GM20000 (cell line): ENCODE data around the gene LRFN3.
"Not testable (repeated sequence)": the region's sequence is repeated elsewhere in the genome, so short reads cannot be mapped to it uniquely, and the experiment has no call there.

Source experiments
- DNase-seq: peaks from one replicate; pipeline ENCODE4 v3.0.0; 2012; ENCODE audit warnings: low spot score
- TF ChIP-seq, protein P1 (sequence below): IDR thresholded peaks from 2 replicates; pipeline ENCODE4 v1.5.1; 2012; ENCODE audit warnings: mild to moderate bottlenecking, control low read depth; ENCODE audit errors: extremely low read depth, missing control alignments

Gene LRFN3

GRCh38 chr19:35955881-35956634 lies 19.9 kb downstream of the LRFN3 start:
- TF ChIP-seq, protein P1, sequence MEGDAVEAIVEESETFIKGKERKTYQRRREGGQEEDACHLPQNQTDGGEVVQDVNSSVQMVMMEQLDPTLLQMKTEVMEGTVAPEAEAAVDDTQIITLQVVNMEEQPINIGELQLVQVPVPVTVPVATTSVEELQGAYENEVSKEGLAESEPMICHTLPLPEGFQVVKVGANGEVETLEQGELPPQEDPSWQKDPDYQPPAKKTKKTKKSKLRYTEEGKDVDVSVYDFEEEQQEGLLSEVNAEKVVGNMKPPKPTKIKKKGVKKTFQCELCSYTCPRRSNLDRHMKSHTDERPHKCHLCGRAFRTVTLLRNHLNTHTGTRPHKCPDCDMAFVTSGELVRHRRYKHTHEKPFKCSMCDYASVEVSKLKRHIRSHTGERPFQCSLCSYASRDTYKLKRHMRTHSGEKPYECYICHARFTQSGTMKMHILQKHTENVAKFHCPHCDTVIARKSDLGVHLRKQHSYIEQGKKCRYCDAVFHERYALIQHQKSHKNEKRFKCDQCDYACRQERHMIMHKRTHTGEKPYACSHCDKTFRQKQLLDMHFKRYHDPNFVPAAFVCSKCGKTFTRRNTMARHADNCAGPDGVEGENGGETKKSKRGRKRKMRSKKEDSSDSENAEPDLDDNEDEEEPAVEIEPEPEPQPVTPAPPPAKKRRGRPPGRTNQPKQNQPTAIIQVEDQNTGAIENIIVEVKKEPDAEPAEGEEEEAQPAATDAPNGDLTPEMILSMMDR: no peak
- DNase-seq: no peak

GRCh38 chr19:35957411-35957810 lies 21.2 kb downstream of the LRFN3 start:
- not testable (repeated sequence) for DNase-seq

- TF ChIP-seq, protein P1: no peak
Observed at GRCh38 chr19:35958660-35959039, 22.5 kb downstream of the LRFN3 start.

GRCh38 chr19:35959040-35959967 lies 23.1 kb downstream of the LRFN3 start:
- TF ChIP-seq, protein P1: peak; percentile 38
- DNase-seq: peak; percentile 69

More at GRCh38 chr19:35958660-35959039, 22.5 kb downstream of the LRFN3 start:
- DNase-seq: no peak

GRCh38 chr19:35959968-35960320 lies 23.8 kb downstream of the LRFN3 start:
- DNase-seq: no peak
- TF ChIP-seq, protein P1: no peak

GRCh38 chr19:35960432-35960972 lies 24.3 kb downstream of the LRFN3 start:
- DNase-seq: no peak
- TF ChIP-seq, protein P1: no peak

DNA sequence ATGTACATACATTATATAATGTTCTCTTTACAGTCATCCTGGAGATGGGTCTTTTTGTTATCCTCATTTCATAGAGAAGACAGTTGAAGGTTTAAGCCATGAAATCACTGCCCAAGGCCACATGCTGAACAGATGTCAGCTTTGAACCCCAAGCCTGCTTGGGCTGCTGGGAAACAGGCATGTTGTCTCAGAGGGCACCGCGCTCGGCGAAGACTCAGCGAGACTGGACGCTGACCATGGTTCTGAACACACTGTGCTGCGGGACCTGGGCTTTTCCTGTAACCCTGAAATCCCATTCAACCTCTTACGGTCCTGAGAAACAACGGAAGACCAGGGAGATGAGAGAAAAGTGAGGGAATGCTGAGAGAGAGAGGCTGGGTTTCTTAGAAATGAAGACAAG lies 27.3 kb downstream of the LRFN3 start:
- TF ChIP-seq, protein P1: no peak
- DNase-seq: no peak
